Neural progenitor cell (in vitro differentiated cells): ENCODE data around the gene BMP2K. TPM values are rescaled to one million over a fixed set of nuclear protein-coding genes. Genes with fewer than 3 reads are reported as not detected.

Experiments used
- DNase-seq: peaks from one replicate; pipeline ENCODE4 v3.0.0-alpha.2; 2016; ENCODE audit warnings: low spot score
- H2AFZ ChIP-seq: fragments of 200-600 bp; sonication (generic); replicated peaks from 2 replicates; pipeline ENCODE4 v1.6.1; 2016; ENCODE audit warnings: antibody characterized with exemption
- H3F3A ChIP-seq: fragments of 200-600 bp; sonication (generic); 2 replicates; pipeline ENCODE4 v1.6.1; 2016; ENCODE audit warnings: antibody characterized with exemption, low read depth
- H3K27ac ChIP-seq: fragments of 200-600 bp; sonication (generic); 2 replicates; pipeline ENCODE4 v1.5.1; 2016; ENCODE audit warnings: mild to moderate bottlenecking
- H3K27me3 ChIP-seq: fragments of 200-600 bp; sonication (generic); 2 replicates; pipeline ENCODE4 v1.6.1; 2016; ENCODE audit warnings: mild to moderate bottlenecking, moderate library complexity
- H3K36me3 ChIP-seq: fragments of 200-600 bp; sonication (generic); 2 replicates; pipeline ENCODE4 v1.5.1; 2016
- H3K4me1 ChIP-seq: fragments of 200-600 bp; sonication (generic); 2 replicates; pipeline ENCODE4 v1.6.1; 2016; ENCODE audit warnings: mixed run types
- H3K4me2 ChIP-seq: fragments of 200-600 bp; sonication (generic); 2 replicates; pipeline ENCODE4 v1.6.1; 2016
- H3K4me3 ChIP-seq: fragments of 200-600 bp; sonication (generic); 2 replicates; pipeline ENCODE4 v1.5.1; 2016
- H3K79me2 ChIP-seq: fragments of 200-600 bp; sonication (generic); 2 replicates; pipeline ENCODE4 v1.6.1; 2016; ENCODE audit warnings: low read depth
- H3K9ac ChIP-seq: fragments of 200-600 bp; sonication (generic); 2 replicates; pipeline ENCODE4 v1.6.1; 2016
- H3K9me3 ChIP-seq: fragments of 200-600 bp; sonication (generic); 2 replicates; pipeline ENCODE4 v1.5.1; 2016; ENCODE audit warnings: low read depth
- H4K20me1 ChIP-seq: fragments of 200-600 bp; sonication (generic); 2 replicates; pipeline ENCODE4 v1.6.1; 2016; ENCODE audit warnings: low read depth
- H3K27ac Mint-ChIP-seq: 3 replicates; pipeline ENCODE4 v1.8.0; 2021; ENCODE audit warnings: mixed read lengths
- H3K27me3 Mint-ChIP-seq: 2 replicates; pipeline ENCODE4 v1.8.0; 2022; ENCODE audit warnings: low read depth, mild to moderate bottlenecking, inconsistent platforms, moderate library complexity, mixed read lengths; ENCODE audit not compliant: insufficient read depth
- H3K36me3 Mint-ChIP-seq: 3 replicates; pipeline ENCODE4 v1.8.0; 2021; ENCODE audit warnings: mixed read lengths
- H3K4me1 Mint-ChIP-seq: 3 replicates; pipeline ENCODE4 v1.8.0; 2021; ENCODE audit warnings: mixed read lengths
- H3K4me3 Mint-ChIP-seq: 3 replicates; pipeline ENCODE4 v1.8.0; 2021; ENCODE audit warnings: mild to moderate bottlenecking, moderate library complexity, mixed read lengths
- H3K9me3 Mint-ChIP-seq: 3 replicates; pipeline ENCODE4 v1.8.0; 2020; ENCODE audit warnings: mixed read lengths
- EZH2 ChIP-seq: fragments of 200-600 bp; sonication (generic); IDR thresholded peaks from 2 replicates; pipeline ENCODE4 v1.6.1; 2017; ENCODE audit warnings: antibody characterized with exemption, mild to moderate bottlenecking, moderate library complexity
- EZH2phosphoT487 ChIP-seq: fragments of 200-600 bp; sonication (generic); IDR thresholded peaks from 2 replicates; pipeline ENCODE4 v1.6.1; 2017; ENCODE audit warnings: antibody characterized with exemption
- total RNA-seq: library from RNA; depleted of rRNA; stranded (reverse); fragments of >200 nt; gene quantifications from 2 replicates; pipeline ENCODE4 v1.2.3, GENCODE V29; 2015; ENCODE audit warnings: low replicate concordance
- TF ChIP-seq, protein P1 (sequence below): fragments of 200-600 bp; sonication (generic); IDR thresholded peaks from 2 replicates; pipeline ENCODE4 v1.5.1; 2017; ENCODE audit warnings: antibody characterized with exemption, mild to moderate bottlenecking

Gene BMP2K
- total RNA-seq, 1 donor from 2014 or later = 62.0 TPM

DNA sequence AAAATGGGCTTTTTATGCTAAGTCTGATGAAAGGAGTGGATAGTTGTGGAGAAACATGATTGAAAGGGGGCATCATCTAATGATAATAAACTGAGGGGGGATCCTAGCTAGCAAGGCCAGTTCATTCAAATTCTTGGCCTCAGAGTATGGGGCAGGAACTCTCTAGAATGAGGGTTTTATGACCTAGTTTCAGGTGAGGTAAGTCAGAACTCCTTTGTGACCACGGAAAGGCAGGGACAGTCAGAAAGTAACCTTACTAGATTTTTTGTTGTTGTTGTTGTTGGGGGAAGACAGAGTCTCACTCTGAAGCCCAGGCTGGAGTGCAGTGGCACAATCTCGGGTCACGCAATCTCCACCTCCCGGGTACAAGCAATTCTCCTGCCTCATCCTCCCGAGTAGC is 164.6 kb downstream of the BMP2K start:
- H3K9ac ChIP-seq = no peak overlapping the region
- Mint-ChIP-seq H3K4me3 (no peak overlapping the region), H3K36me3 (peaks cover 5% of the 10 kb centered on the region), H3K27me3 (peaks cover 3% of the 10 kb centered on the region), H3K27ac (no peak overlapping the region), H3K4me1 (peaks cover 18% of the 10 kb centered on the region), H3K9me3 (no peaks in the 10 kb centered on the region)
- no peaks in the 10 kb centered on the region for H3K9me3 ChIP-seq
- H3K4me2 ChIP-seq = no peak overlapping the region
- no peak overlapping the region for H2AFZ ChIP-seq
- H3K4me3 ChIP-seq = no peak overlapping the region
- H3K27me3 ChIP-seq = peaks cover 11% of the 10 kb centered on the region
- no peak for DNase-seq
- H3F3A ChIP-seq = peaks cover 4% of the 10 kb centered on the region
- peaks cover 25% of the 10 kb centered on the region for H3K4me1 ChIP-seq
- no peaks in the 10 kb centered on the region for H3K36me3 ChIP-seq
- TF ChIP-seq EZH2phosphoT487 = no peak
- TF ChIP-seq, protein P1, sequence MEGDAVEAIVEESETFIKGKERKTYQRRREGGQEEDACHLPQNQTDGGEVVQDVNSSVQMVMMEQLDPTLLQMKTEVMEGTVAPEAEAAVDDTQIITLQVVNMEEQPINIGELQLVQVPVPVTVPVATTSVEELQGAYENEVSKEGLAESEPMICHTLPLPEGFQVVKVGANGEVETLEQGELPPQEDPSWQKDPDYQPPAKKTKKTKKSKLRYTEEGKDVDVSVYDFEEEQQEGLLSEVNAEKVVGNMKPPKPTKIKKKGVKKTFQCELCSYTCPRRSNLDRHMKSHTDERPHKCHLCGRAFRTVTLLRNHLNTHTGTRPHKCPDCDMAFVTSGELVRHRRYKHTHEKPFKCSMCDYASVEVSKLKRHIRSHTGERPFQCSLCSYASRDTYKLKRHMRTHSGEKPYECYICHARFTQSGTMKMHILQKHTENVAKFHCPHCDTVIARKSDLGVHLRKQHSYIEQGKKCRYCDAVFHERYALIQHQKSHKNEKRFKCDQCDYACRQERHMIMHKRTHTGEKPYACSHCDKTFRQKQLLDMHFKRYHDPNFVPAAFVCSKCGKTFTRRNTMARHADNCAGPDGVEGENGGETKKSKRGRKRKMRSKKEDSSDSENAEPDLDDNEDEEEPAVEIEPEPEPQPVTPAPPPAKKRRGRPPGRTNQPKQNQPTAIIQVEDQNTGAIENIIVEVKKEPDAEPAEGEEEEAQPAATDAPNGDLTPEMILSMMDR = no peak
- no peak for TF ChIP-seq EZH2
- no peak overlapping the region for H3K27ac ChIP-seq
- H3K79me2 ChIP-seq = peaks cover 32% of the 10 kb centered on the region
- H4K20me1 ChIP-seq = peaks cover 13% of the 10 kb centered on the region

DNA sequence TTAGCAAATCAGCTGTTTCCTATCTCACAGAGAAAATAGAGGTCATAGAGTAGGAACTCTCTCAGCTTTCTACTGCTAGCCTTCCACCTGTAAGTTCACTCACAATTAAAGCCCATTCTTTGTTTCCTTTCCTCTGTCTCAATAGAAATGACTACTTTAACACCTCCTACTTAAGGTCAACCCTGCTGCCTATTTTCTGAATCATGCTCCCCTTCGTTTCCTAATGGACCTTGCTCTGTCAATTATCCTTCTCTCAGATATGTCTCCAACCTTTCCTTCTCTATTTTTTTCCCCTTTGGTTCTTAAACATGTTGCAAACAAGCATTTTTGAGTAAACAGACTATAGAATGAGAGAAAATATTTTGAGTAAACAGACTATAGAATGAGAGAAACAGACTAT is 168.2 kb downstream of the BMP2K start:
- Mint-ChIP-seq H3K4me3 (no peak overlapping the region), H3K27me3 (no peaks in the 10 kb centered on the region), H3K36me3 (no peaks in the 10 kb centered on the region), H3K27ac (no peak overlapping the region), H3K9me3 (peaks cover 7% of the 10 kb centered on the region), H3K4me1 (peaks cover 5% of the 10 kb centered on the region)
- Histone ChIP-seq H3K79me2 (no peaks in the 10 kb centered on the region), H3F3A (peaks cover 4% of the 10 kb centered on the region), H3K9ac (no peak overlapping the region), H3K4me1 (peaks cover 7% of the 10 kb centered on the region), H3K27me3 (peaks cover 11% of the 10 kb centered on the region), H3K9me3 (no peaks in the 10 kb centered on the region), H3K27ac (no peak overlapping the region), H3K36me3 (no peaks in the 10 kb centered on the region), H3K4me2 (no peak overlapping the region), H4K20me1 (no peaks in the 10 kb centered on the region), H3K4me3 (no peak overlapping the region), H2AFZ (no peak overlapping the region)
- no peak for DNase-seq
- TF ChIP-seq EZH2 = no peak
- no peak for TF ChIP-seq EZH2phosphoT487
- TF ChIP-seq, protein P1 = no peak

DNA sequence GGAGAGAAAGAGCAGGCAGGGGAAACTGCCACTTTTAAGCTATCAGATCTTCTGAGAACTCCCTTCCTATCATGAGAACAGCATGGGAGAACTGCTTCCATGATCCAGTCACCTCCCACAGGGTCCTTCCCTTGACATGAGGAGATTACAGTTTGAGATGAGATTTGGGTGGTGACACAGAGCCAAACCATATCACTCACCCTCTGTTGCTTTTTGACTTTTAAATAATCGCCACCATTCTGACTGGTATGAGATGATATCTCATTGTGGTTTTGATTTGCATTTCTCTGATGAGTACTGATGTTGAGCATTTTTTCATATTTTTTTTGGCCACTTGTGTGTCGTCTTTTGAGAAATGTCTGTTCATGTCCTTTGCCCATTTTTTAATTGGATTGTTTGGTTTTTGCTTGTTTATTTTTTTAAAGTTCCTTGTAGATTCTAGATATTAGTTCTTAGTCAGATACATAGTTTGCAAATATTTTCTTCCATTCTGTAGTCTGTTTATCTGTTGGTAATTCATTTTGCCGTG is 169.6 kb downstream of the BMP2K start:
- no peak overlapping the region for H3K4me2 ChIP-seq
- no peaks in the 10 kb centered on the region for H3K4me1 ChIP-seq

More for the DNA sequence above, 169.6 kb downstream of the BMP2K start:
- no peak overlapping the region for H3K27ac Mint-ChIP-seq
- Histone ChIP-seq H3K79me2 (no peaks in the 10 kb centered on the region), H3F3A (no peaks in the 10 kb centered on the region), H2AFZ (no peak overlapping the region), H3K27me3 (no peaks in the 10 kb centered on the region), H3K27ac (no peak overlapping the region), H3K4me3 (no peak overlapping the region), H3K9ac (no peak overlapping the region), H3K9me3 (no peaks in the 10 kb centered on the region), H3K36me3 (no peaks in the 10 kb centered on the region), H4K20me1 (no peaks in the 10 kb centered on the region)
- peaks cover 7% of the 10 kb centered on the region for H3K9me3 Mint-ChIP-seq
- H3K4me3 Mint-ChIP-seq = no peak overlapping the region
- TF ChIP-seq, protein P1 = no peak
- no peak for TF ChIP-seq EZH2
- no peak for TF ChIP-seq EZH2phosphoT487
- no peak for DNase-seq
- H3K27me3 Mint-ChIP-seq = no peaks in the 10 kb centered on the region
- no peaks in the 10 kb centered on the region for H3K4me1 Mint-ChIP-seq
- H3K36me3 Mint-ChIP-seq = no peaks in the 10 kb centered on the region
